Retinal pigment epithelial cell (primary cell): ENCODE data around the gene AP3B2.
A peak's percentile ranks its signal among the peaks of the same experiment; 100 is the strongest.

ENCODE experiments used
- DNase-seq: peaks from one replicate; pipeline ENCODE4 v3.0.0-alpha.2; 2010; ENCODE audit warnings: low read depth
- H3K4me3 ChIP-seq: 2 replicates; pipeline ENCODE4 v1.5.1; 2011; ENCODE audit warnings: mild to moderate bottlenecking, low read length, control low read depth, moderate library complexity
- TF ChIP-seq, protein P1 (sequence below): conservative IDR thresholded peaks from 2 replicates; pipeline ENCODE4 v1.5.1; 2011; ENCODE audit warnings: low read depth, low read length, control low read depth, inconsistent platforms

AP3B2 gene

DNA sequence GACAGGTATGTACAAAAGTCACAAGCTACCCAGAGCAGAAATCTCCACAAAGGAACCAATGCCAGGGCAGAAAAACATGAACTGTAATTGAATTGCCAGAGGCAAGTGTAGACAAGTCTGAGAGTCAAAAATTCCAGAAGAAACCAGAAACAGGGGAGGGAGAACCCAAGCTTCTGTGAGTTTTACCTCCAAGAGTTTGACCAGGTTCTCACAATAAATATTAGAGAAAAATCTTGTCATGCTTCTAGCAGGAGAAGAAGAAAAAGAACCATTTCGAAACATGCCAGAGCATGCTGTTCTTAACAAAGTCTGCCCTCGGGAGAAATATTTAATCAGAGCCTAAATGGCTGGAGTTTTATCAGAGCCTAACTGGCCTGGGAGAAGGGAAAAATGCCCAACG is 32.5 kb upstream of the AP3B2 start:
- DNase-seq = no peak
- TF ChIP-seq, protein P1, sequence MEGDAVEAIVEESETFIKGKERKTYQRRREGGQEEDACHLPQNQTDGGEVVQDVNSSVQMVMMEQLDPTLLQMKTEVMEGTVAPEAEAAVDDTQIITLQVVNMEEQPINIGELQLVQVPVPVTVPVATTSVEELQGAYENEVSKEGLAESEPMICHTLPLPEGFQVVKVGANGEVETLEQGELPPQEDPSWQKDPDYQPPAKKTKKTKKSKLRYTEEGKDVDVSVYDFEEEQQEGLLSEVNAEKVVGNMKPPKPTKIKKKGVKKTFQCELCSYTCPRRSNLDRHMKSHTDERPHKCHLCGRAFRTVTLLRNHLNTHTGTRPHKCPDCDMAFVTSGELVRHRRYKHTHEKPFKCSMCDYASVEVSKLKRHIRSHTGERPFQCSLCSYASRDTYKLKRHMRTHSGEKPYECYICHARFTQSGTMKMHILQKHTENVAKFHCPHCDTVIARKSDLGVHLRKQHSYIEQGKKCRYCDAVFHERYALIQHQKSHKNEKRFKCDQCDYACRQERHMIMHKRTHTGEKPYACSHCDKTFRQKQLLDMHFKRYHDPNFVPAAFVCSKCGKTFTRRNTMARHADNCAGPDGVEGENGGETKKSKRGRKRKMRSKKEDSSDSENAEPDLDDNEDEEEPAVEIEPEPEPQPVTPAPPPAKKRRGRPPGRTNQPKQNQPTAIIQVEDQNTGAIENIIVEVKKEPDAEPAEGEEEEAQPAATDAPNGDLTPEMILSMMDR = no peak
- no peak overlapping the region for H3K4me3 ChIP-seq

DNA sequence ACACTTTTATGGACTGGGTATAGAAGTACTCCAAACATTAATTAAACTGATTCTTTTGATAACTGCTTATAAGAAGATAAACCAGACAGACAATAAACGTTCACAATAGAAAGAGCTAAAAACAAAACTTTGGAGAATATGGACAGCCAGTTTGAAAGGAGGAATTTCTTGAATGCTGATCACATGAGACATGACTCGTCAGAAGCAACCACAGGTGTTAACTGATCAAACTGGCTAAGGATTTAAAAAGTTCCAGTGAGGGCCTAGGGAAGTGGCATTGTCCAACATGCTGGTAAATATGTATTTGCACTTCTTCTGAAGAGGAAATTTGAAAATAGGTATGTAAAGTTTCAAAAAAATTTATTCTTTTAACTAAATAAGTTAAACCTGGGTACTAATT is 29.4 kb upstream of the AP3B2 start:
- no peak overlapping the region for H3K4me3 ChIP-seq
- TF ChIP-seq, protein P1 = no peak
- peak; percentile 14 for DNase-seq

DNA sequence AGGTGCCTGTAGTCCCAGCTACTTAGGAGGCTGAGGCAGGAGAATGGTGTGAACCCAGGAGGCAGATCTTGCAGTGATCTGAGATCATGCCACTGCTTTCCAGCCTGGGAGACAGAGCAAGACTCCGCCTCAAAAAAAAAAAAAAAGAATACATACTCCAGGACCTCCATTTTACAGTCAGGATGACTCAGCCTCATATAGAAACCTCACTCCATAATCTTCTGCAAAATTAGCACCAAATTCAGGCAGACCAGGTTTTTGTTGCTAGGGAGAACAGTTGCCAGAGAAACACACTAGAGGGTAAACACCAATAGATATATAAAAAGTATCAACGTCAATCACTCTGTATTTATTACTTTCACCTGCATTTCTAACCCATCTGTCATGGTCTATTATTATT is 28.3 kb upstream of the AP3B2 start:
- H3K4me3 ChIP-seq = no peak overlapping the region
- DNase-seq = peak; percentile 29
- TF ChIP-seq, protein P1 = no peak

DNA sequence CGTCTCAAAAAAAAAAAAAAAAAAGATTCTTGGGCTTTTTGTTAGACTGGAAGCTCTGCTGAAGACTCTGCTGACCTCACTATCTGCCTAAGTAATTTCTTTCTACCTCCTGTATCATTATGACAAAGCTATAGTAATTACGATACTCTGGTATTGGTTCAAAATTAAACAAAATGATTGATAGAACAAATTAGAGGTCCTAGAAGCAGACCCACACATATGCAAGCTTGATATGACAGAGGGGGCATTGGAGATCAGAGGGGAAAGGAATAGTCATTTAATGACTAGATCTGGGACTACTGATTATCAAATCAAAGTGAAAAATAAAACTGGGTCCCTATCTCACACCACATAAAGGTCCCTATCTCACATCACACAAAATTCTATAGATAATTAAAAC is 21.9 kb upstream of the AP3B2 start:
- H3K4me3 ChIP-seq = no peak overlapping the region
- DNase-seq = no peak
- TF ChIP-seq, protein P1 = no peak

DNA sequence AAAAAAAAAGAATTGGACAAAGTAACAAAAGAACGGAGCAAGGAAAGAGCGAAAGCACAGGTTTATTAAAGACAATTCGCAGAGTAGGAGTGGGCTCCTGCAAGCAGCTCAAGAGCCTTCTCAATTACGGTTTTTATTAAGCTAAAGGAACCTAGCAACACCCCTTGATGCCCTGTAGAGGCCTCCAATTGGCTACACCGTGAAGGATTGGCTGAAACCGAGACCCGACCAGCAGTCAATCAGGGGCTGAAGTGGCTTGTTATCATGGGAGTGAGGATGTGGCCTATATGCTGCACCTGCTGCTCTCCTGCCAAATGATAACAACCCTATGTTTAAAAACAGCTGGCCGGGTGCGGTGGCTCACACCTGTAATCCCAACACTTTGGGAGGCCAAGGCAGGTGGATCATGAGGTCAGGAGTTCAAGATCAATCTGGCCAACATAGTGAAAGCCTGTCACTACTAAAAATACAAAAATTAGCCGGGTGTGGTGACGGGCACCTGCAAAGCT is 20.4 kb upstream of the AP3B2 start:
- TF ChIP-seq, protein P1 = no peak
- H3K4me3 ChIP-seq = no peak overlapping the region
- no peak for DNase-seq

DNA sequence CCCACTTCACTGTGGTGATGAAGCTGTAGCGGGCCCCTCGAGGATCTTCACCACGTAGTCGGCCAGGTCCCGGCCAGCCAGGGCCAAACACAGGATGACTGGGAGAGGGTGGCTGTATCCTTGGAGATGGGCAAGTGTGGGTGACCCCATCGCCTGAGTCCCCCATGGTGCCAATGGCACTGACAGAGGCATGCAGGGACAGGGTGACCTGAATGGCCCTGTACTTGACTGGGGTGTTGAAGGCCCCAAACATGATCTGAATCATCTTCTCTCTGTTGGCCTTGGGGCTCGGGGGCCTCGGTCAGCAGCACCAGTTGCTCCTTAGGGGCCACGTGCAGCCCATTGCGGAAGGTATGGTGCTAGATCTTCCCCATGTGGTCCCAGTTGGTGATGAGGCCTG is 17.1 kb upstream of the AP3B2 start:
- TF ChIP-seq, protein P1 = no peak
- DNase-seq = no peak
- H3K4me3 ChIP-seq = no peak overlapping the region

DNA sequence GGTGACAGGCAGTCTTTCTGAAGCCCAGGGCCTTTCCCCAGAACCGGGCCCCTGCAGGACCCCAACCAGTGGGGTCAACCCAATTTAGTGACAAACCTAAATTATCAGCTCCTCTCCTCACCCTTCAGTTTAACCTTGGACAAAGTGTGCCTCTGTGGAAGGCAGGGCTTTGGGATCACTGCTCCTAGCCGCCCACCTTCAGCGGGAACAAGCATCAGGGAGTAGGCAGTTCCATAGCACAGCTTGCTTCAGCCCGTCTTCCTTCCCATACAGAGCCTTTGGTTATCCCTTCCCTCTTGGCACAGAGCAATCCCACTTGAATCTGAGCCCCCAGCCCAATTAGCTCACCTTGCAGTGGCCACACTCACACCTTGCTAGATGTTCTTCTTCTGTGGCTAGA is 5.3 kb upstream of the AP3B2 start:
- DNase-seq = no peak
- H3K4me3 ChIP-seq = no peak overlapping the region
- TF ChIP-seq, protein P1 = no peak
